Effector memory CD4-positive, alpha-beta T cell (primary cell): ENCODE measurements around the gene HOMER3.
"Not testable (repeated sequence)": the region's sequence is repeated elsewhere in the genome, so short reads cannot be mapped to it uniquely, and the experiment has no call there.

Experiments used
- DNase-seq, 3 donors: peaks; one replicate each; pipeline ENCODE4 v3.0.0-alpha.2; 2020
- H3K27ac ChIP-seq: 2 replicates; pipeline ENCODE4 v1.7.0; 2013; ENCODE audit warnings: mild to moderate bottlenecking, low read length, moderate library complexity; ENCODE audit not compliant: insufficient read depth, poor library complexity, severe bottlenecking
- H3K27me3 ChIP-seq: replicated peaks from 2 replicates; pipeline ENCODE4 v1.7.0; 2013; ENCODE audit warnings: mild to moderate bottlenecking, low read length; ENCODE audit not compliant: insufficient read depth, control insufficient read depth, poor library complexity, severe bottlenecking
- H3K36me3 ChIP-seq: 2 replicates; pipeline ENCODE4 v1.7.0; 2013; ENCODE audit warnings: mild to moderate bottlenecking, low read length, moderate library complexity; ENCODE audit not compliant: control insufficient read depth, insufficient read depth
- H3K4me1 ChIP-seq: 2 replicates; pipeline ENCODE4 v1.7.0; 2013; ENCODE audit warnings: low read length, mild to moderate bottlenecking; ENCODE audit not compliant: control insufficient read depth, insufficient read depth, poor library complexity, severe bottlenecking
- H3K4me3 ChIP-seq: 2 replicates; pipeline ENCODE4 v1.7.0; 2013; ENCODE audit warnings: low read length, low read depth, mild to moderate bottlenecking; ENCODE audit not compliant: insufficient read depth, poor library complexity, severe bottlenecking
- H3K9me3 ChIP-seq: 2 replicates; pipeline ENCODE4 v1.7.0; 2013; ENCODE audit warnings: mild to moderate bottlenecking, low read length, moderate library complexity; ENCODE audit not compliant: control insufficient read depth

Gene HOMER3

GRCh38 chr19:18955042-18955441, 14.0 kb upstream of the HOMER3 start:
- Histone ChIP-seq H3K4me1 (no peaks in the 10 kb centered on the region), H3K36me3 (no peaks in the 10 kb centered on the region), H3K9me3 (no peaks in the 10 kb centered on the region)

GRCh38 chr19:18954094-18954493, 13.1 kb upstream of the HOMER3 start:
- H3K9me3 ChIP-seq = no peaks in the 10 kb centered on the region

More at GRCh38 chr19:18955042-18955441, 14.0 kb upstream of the HOMER3 start:
- DNase-seq = no peak
- Histone ChIP-seq H3K27ac (no peak overlapping the region), H3K4me3 (no peak overlapping the region), H3K27me3 (no peaks in the 10 kb centered on the region)

GRCh38 chr19:18952364-18953003, 11.5 kb upstream of the HOMER3 start:
- H3K27ac ChIP-seq, H3K4me3 ChIP-seq, DNase-seq, H3K4me1 ChIP-seq, H3K36me3 ChIP-seq, H3K27me3 ChIP-seq, H3K9me3 ChIP-seq: not testable (repeated sequence)

More at GRCh38 chr19:18954094-18954493, 13.1 kb upstream of the HOMER3 start:
- Histone ChIP-seq H3K27ac (no peak overlapping the region), H3K27me3 (no peaks in the 10 kb centered on the region), H3K36me3 (no peaks in the 10 kb centered on the region), H3K4me3 (no peak overlapping the region), H3K4me1 (no peaks in the 10 kb centered on the region)
- DNase-seq = no peak

- Histone ChIP-seq H3K27ac (no peak overlapping the region), H3K9me3 (no peaks in the 10 kb centered on the region), H3K27me3 (no peaks in the 10 kb centered on the region), H3K4me1 (no peaks in the 10 kb centered on the region), H3K36me3 (no peaks in the 10 kb centered on the region), H3K4me3 (no peak overlapping the region)
- DNase-seq = no peak
Measured at GRCh38 chr19:18951721-18952281, 10.8 kb upstream of the HOMER3 start.

- Histone ChIP-seq H3K27ac (no peak overlapping the region), H3K36me3 (no peaks in the 10 kb centered on the region), H3K4me3 (no peak overlapping the region), H3K27me3 (no peaks in the 10 kb centered on the region), H3K4me1 (no peaks in the 10 kb centered on the region), H3K9me3 (no peaks in the 10 kb centered on the region)
- no peak for DNase-seq
Measured at GRCh38 chr19:18949858-18950257, 8.8 kb upstream of the HOMER3 start.

GRCh38 chr19:18948976-18949356, 7.9 kb upstream of the HOMER3 start:
- H3K27ac ChIP-seq = no peak overlapping the region
- no peak for DNase-seq
- no peaks in the 10 kb centered on the region for H3K36me3 ChIP-seq
- no peak overlapping the region for H3K4me3 ChIP-seq
- H3K9me3 ChIP-seq = no peaks in the 10 kb centered on the region
- no peaks in the 10 kb centered on the region for H3K4me1 ChIP-seq
- no peaks in the 10 kb centered on the region for H3K27me3 ChIP-seq

- Histone ChIP-seq H3K27me3 (no peaks in the 10 kb centered on the region), H3K27ac (no peak overlapping the region), H3K9me3 (no peaks in the 10 kb centered on the region), H3K4me1 (no peaks in the 10 kb centered on the region), H3K36me3 (no peaks in the 10 kb centered on the region), H3K4me3 (no peak overlapping the region)
- no peak for DNase-seq
Measured at GRCh38 chr19:18948075-18948975, 7.3 kb upstream of the HOMER3 start.

GRCh38 chr19:18946918-18947317, 5.9 kb upstream of the HOMER3 start:
- no peaks in the 10 kb centered on the region for H3K36me3 ChIP-seq
- H3K27ac ChIP-seq = no peak overlapping the region
- no peaks in the 10 kb centered on the region for H3K27me3 ChIP-seq
- DNase-seq = no peak
- no peak overlapping the region for H3K4me3 ChIP-seq
- H3K9me3 ChIP-seq = no peaks in the 10 kb centered on the region
- no peaks in the 10 kb centered on the region for H3K4me1 ChIP-seq

- H3K9me3 ChIP-seq = no peaks in the 10 kb centered on the region
- H3K4me1 ChIP-seq = no peaks in the 10 kb centered on the region
- no peak overlapping the region for H3K27ac ChIP-seq
- no peaks in the 10 kb centered on the region for H3K36me3 ChIP-seq
- DNase-seq = no peak
- H3K4me3 ChIP-seq = no peak overlapping the region
- no peaks in the 10 kb centered on the region for H3K27me3 ChIP-seq
Measured at GRCh38 chr19:18946335-18946734, 5.3 kb upstream of the HOMER3 start.

GRCh38 chr19:18945297-18945696, 4.3 kb upstream of the HOMER3 start:
- H3K9me3 ChIP-seq = no peaks in the 10 kb centered on the region
- peaks cover 5% of the 10 kb centered on the region for H3K4me1 ChIP-seq
- H3K4me3 ChIP-seq = no peak overlapping the region
- H3K36me3 ChIP-seq = no peaks in the 10 kb centered on the region
- no peak for DNase-seq
- peaks cover 6% of the 10 kb centered on the region for H3K27me3 ChIP-seq
- H3K27ac ChIP-seq = no peak overlapping the region
